Right kidney (tissue), 1 donor: ENCODE data around the gene KRT82.

Experiments
- DNase-seq: peaks from one replicate; pipeline ENCODE4 v3.0.0-alpha.2; 2016

The KRT82 gene

DNA sequence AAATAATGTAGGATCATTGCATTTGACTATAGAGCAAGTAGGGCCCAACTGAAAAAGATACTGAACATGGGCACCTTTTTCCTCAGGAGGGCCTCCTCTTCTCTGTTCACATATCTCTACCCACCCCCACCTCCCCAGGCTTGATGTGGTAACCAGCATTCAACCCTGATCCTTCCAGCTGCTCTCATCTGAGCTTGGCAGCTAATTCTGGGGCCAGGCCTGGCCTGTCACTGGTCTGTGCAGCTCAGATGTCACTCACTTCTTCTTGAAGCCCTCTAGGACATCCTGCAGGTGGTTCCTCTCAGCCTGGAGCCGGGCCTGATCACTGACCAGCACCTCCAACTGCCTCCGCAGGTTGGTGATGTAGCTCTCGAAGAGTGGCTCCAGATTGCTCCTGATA is 22.8 kb downstream of the KRT82 start:
- DNase-seq, result no peak

DNA sequence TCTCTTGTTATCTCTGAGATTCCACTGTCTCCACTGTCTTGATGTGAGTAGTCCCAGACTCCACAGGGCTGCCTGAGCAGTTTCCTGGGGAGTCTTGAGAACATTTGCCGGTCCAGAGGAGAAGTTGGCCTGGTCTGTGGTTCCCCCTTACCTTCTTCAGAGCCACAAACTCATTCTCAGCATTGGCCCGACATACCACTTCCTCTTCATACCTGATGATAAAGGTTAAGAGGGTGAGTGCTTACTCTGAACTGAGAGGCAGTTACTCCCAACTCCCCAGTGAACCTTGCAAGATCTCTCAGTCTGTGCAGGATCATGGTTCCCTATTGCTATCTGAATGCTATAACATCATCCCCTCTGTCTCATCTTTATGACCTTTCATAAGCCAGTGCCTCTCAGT is 23.3 kb downstream of the KRT82 start:
- no peak for DNase-seq

DNA sequence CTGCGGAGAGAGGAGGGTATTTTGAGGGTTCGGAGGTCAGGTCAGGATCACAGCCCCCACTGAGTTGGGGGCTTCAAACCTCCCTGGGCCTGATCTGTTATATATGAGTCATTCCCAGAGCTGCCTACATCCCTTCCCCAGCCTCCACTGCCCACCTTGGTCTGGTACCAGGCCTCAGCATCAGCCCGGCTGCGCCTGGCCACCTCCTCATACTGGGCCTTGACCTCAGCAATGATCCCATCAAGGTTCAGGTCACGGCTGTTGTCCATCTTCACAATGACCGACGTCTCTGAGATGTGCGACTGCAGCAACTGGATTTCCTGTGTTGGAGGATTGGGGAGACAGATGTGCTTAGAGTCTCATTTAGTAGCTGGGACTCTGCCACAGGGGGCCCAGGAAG is 24.9 kb downstream of the KRT82 start:
- DNase-seq, result no peak

DNA sequence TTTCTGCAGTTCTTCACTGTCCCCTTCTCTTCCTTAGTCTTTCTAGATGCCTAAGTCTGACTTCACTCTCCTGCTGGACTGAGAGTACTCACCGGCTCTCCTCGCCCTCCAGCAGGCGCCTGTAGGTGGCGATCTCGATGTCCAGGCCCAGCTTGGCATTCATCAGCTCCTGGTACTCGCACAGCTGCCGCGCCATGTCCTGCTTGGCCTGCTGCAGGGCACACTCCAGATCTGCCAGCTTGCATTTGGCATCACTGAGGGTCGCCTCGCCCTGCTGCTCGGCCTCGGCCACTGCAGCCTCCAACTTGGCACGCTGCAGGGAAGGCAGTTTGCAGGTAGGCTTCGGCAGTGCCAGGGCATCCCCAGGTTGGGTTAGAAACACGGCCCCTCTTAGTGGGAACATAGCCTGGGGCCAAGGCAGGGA is 25.9 kb downstream of the KRT82 start:
- DNase-seq, result no peak

DNA sequence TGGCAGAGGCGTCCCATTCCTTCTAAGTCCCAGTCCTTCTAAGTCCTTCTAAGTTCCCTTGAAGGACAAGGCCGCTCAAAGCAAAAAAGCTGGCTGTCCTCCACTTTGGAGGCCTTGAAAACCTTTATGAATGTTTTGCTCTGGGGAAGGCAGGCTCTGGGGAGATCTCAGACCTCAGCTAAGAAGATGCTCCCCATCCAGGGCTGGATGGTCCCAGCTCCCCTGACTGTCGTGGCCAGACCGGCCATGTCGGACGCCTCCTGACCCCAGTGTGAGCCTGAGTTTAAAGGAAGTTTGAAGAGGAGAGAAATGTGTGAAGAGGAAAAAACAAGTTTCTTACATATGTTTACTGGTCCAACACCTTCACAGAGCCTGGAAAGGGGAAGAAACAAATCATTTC is 26.6 kb downstream of the KRT82 start:
- DNase-seq, result no peak

DNA sequence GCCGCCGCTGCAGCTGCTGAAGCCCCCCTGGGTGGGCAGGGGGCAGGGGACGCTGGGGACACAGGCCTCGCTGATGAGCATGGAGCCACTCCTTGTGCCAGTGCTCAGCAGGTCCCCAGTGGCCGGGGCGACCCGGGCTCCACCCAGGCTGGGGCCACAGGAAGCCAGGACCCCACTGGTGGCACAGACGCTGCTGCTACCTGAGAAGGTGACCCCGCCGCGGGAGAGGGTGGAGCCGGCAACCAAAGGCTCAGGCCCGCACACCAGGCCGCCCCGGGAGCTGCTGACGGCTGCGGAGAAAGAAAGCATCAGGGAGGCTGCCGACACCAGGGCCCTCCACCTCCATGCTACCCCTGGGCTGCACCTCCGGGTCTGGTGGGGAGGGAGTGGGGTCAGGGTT is 28.0 kb downstream of the KRT82 start:
- no peak for DNase-seq

DNA sequence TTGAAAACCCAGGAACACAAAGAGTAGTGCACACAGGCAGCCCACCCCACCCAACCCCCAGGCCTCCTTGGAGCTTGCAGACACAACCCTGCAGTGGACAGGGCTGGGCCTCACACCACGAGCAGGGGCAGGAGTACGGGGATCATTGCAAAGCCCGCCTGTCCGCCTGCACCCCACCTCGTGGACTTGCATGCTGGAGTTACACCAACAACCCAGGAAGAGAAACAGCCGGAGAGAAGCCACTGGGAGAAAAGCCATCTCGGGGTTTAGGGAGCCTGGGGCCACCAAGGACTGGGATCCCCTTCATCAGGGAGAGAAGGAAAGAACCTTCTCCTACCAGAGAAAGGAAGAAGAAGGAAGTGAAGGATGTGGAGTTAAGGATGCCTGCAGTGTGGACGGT is 28.9 kb downstream of the KRT82 start:
- DNase-seq, result no peak

DNA sequence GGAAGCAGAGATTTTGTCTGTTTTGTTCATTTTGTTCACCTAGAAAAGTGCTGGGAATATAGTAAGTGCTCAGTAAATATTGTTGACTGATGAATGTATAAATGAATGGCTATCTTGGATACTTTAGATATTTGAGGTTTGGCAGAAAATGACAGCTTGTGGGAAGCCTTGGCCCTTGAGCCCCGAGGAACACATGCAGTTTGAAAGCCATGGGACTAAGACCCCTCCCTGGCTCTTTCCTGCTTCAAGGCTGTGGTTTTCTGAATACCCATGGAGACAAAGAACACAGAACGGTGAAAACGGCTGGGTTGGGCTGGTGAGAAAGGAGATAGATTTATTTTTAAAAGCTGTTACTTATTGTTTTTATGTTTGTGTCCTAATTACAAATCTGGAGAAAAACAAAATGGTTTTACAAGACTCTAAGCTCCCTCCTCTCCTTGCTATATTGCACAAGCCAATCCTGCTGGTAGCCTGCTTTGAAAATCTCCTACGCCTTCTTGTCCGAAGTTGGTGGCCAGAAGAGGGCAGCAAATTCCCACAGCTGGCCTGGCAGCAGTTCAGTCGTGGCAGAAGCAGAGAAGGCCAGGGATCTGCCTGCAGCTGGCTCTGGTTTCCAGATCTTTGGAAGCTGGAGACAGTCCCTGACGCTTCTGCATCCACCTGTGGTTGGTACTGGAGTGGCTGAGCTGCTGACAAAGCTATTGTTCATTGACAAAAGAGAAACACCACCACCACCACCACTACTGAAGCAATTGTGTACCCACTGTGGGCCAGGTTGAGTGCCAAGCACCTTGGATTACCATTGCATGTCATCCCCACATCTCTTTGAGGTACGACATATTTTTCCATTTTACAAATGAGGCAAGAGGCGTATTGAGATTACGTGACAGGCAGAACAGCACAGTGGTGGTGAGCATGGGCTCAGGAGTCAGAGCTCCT is 33.6 kb downstream of the KRT82 start:
- DNase-seq, result peak; percentile 54

DNA sequence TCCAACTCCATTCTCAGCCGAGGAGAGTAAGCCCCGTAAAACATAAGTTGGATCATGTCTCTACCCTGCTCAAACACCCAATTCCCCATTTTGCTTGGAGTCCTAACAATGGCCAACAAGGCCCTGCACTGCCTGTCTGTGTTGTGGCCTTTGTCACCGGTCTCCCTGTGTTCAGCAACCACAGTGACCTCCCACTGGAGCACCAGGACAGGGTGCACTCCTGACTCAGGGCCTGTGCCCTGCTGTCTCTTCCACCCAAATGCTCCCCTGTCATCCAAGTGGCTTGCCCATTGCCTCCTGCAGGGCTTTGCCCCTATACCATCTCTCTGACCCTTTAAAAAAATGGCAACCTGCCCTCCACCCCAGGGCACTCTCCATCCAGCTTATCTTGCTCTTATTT is 34.4 kb downstream of the KRT82 start:
- DNase-seq, result no peak

DNA sequence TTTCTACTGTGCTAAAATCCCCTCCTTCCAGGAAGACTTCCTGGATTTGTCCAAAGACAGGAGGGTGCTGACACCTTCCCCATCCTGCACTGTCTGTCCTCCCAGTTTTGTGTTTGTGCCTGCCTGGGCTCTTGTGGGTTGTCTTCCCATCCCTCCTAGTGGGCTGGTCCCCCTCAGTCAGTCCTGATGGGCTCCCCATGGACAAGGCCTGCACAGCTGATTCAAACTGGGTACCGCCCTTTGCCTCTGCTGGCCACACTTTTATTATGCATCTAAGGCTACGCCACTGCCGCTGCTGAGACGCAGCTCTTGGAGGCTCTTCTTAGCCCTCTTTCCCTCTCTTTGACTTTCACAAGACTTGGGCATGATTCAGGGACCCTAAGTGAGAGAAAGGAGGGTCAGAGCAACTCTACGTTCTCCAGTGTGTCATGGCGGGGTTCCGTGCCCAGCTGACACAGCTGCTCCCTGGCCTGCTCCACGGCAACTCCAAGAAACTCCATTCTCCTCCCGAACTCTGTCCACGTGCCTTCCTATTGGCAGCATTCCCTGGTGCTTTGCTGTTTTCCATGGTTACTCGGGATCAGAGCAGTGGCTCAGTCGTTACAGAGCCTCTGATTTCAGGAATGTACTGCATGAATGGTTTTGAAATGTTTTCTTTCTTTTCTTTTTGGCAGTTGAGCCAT is 35.1 kb downstream of the KRT82 start:
- DNase-seq, result no peak

DNA sequence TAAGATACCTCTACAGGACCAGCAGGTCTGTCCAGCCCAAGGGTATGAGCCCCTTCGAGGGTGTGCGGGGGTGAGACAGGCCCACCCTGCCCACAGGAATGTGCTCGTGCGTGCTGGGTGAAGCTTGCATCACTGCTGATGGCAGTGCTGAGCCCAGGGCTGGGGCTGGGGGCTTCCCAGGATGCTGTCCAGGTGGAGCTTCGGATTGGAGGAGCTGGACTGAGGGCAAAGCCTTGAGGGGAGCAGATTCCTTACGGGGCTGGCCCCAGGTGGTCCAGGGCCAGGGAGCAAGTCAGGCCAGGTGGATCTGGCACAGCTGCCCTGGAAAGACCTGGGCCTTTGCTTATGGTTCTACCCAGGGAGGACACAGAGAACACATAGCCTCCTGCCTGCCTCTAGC is 36.3 kb downstream of the KRT82 start:
- DNase-seq, result no peak

DNA sequence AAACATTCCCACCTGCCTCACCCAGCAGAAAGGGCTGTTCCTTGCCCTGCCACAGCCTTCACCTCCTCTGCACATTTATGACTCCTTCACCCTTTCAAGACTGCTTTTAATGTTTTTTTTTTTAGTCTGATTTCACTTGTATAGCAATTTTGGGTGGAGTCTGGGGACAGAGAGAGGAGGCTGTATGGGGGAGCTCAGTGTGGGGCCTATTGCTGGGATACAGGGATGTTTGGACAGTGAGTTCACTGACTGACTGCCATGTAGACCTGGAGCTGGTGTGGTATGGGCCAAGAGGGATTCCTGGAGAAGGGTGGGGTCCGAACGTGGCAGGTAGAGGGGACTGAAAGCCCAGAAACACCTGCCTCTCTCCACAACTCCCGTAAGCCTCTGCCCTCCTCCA is 36.9 kb downstream of the KRT82 start:
- no peak for DNase-seq

DNA sequence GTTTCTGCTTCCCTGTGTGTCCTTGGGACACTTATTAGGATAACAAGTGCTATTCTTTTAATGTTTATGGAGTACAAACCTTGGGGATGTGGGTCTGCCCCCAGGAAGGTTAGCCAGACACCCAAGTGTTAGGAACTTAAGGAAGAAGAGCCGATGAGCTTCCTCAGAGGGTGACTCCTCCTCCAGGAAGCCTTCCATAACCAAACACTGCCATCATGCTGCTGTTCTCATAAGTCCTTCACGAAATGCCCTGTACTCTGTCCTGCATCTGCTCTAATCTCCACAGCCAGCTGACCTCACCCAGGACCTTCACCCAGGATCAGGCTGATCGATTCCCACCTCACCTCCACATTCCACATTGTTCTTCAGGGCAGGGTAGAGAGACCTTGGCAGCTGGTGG is 37.6 kb downstream of the KRT82 start:
- DNase-seq, result no peak

DNA sequence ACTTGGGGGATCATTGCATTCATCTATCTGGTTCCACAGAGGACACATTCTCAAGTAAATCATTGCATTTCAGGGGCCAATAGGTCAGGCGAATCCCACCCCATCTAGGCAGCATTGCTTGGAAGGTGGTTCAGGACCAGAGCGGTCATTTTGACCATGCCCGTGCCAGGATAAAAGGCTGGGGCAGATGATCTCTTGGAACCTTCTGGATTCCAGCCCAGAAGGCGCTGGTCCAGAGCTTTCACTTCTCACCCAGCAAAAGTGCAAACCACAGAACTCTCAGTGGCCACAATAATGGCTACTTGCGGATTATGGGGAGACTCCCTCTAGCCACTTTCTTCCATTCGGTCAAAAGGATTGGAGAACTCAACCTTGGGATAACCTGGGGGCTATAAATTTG is 38.3 kb downstream of the KRT82 start:
- no peak for DNase-seq

DNA sequence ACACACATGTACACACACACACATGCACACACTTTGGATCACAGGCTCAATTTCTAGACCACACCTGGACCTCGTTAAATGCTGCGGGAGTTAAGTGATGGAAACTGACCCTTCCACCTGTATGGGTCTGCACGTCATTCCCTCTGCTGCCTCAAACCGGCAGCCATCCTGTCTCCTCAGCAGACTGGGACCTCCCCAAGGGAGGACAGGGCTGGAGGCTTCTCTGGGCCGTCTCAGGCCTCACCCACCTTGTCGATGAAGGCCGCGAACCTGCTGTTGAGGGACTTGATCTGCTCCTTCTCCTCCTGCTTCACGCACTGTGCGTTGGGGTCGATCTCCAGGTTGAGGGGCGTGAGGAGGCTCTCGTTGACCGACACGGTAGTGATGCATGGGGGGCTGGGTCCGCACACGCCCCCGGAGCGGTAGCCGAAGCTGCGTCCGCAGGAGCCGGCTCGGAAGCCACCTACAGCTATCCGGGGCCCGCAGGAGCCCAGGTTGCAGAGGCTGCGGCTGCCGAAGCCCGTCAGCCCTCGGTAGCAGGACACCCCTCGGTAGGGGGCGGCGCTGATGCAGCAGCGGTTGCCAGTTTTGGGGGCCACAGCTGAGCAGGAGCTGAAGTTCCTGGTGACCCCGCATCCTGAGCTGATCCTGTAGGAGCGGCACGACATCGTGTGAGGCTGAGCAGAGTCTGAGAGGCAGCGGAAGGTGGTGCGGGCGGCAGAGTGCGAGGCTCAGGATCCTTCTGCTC is 39.2 kb downstream of the KRT82 start, which contains the start of gene KRT85:
Gene KRT85 (minus strand): TSS at position 744 of the 748 bp plus-strand sequence. CDS start 76 bp downstream, at position 668.
- no peak for DNase-seq

DNA sequence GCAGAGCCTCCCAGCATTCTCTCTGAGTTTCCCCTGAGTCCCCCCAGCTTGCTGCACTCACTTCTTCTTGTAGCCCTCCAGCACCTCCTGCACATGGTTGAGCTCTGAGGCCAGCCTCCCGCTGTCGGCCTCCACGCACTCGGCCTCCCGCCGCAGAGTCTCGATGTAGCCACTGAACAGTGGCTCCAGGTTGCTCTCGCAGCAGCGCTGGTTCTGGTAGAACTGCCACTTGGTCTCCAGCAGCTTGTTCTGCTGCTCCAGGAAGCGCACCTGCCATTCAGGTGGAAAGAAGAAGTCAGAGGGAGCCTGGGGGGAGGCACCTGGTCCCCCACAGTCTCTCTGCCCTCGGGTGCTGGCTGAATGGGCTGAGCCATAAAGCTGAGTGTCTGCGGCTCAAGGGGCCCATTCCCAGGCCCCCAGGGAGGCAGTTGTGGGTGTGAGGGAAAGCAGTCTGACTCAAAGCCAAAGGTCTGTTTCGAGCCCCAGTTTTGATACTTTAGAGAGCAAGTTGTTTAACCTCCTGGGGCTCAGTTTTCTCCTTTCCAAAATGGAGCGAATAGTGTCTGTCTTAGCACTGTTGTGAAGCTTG is 41.1 kb downstream of the KRT82 start:
- no peak for DNase-seq

DNA sequence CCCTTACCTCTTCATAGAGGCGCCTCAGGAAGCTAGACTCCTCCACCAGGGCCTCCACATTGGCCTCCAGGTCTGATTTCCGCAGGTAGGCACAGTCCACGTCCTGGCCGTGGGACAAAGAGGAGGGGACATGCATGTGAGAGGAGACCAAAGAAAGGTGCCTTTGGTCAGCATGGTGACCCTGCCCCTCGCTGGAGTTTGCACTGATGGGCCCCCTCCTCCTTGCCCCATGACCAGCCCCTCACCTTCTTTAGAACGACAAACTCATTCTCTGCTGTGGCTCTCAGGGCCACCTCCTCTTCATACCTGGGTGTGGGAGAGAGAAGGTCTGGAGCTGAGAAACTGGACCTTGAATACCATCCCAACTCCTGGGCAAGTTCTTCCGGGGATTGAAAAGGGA is 42.1 kb downstream of the KRT82 start:
- no peak for DNase-seq

DNA sequence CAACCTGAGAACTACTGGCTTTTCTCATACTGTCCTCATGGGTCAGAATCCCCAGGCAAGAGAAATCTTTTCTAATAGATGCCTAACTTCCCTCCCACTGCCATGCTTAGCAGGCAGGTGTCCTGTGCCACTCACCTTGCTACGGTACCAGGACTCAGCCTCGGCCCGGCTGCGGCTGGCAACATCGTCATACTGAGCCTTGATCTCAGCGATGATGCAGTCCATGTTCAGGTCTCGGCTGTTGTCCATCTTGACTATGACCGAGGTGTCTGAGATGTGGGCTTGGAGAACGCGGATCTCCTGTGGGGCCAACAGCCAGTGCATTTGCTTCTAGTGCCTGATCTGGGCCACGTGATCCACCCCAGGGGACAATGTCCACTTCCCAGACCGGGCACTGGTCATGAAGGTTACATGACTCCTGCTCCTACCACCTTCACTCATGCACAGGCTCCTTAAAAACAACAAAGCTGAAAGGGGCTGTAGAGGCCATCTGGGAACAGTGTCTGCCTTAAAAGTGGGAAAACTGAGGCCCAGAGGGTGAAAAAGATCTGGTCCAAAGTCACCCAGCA is 42.9 kb downstream of the KRT82 start:
- no peak for DNase-seq

DNA sequence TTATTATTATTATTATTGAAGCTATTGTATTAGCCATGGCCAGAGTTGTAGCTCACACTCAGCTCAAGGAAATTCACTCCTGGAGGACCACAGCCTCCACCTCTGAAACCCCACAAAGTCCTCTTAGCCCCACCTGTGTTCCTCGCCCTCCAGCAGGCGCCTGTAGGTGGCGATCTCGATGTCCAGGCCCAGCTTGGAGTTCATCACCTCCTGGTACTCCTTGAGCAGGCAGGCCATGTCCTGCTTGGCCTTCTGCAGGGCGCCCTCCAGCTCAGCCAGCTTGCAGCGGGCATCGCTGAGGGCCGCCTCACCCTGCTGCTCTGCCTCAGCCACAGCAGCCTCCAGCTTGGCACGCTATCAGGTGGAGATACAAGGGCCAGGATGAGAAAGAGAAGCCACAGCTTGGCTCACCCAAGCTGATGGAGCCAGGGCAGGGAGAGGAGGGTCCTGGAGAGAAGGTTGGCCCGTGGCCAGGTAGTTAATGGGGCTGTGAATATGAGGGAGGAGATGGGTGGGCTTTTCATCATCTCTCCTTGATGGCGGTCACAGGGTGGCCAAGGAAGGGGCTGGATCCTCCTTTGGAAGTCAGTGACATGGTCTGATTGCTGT is 43.9 kb downstream of the KRT82 start:
- DNase-seq, result no peak

DNA sequence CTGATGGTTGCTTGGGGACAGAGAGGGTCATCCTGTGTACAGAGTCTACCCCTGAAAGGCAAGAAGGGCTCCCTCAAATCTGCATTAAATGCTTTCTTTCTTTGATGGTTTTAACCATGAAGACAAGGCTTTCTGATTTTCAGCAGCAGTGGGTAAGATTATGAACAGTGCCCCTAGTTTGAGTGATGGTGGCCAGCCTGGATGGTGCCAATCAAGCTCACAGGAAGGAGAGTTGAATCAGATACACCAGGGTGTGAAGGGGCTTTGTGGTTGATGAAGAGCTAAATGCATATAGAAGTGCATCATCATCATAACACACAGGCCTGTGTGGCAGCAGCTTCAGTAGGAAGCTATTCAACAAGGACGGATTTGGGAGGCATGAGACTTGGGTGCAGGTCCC is 44.6 kb downstream of the KRT82 start:
- DNase-seq, result no peak

DNA sequence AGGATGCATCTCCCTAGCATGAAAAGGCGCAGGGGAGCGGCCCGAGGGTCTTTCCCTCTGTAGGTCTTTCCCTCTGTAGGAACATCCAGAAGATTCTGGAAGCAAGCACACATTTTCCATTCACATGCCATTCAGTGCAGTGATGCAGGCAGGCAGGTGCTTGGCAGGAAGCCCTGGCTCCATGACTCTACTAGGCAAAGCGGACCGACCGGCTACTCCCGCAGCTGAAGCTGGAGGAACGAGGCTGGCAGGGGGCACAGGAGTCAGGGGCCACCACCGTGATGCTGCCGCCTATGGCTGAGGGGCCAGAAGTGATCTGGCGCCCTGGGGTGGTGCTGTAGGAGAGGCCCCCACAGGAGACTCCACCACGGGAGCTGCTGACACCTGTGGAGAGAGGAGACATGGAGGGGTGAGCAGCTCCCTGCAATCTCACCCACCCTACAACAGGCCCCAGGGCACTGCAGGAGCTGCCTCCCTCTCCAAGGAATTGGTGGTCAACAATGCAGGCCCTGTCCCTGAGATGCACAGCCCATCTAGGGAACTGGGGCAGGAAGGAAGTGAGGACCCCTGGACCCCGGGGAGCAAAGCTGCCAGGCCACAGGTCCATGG is 45.4 kb downstream of the KRT82 start:
- DNase-seq, result no peak
